HFFc6 (cell line): Measurements from ENCODE around the gene C10orf90. TPM values are rescaled to one million over a fixed set of nuclear protein-coding genes. Genes with fewer than 3 reads are reported as not detected.

ENCODE experiments used
- DNase-seq: peaks from one replicate; pipeline ENCODE4 v3.0.0-alpha.2; 2018
- H3K27ac Mint-ChIP-seq: 2 replicates; pipeline ENCODE4 v1.8.0; 2020; ENCODE audit warnings: mild to moderate bottlenecking, mixed read lengths
- H3K27me3 Mint-ChIP-seq: 2 replicates; pipeline ENCODE4 v1.8.0; 2021; ENCODE audit warnings: mild to moderate bottlenecking, moderate library complexity, mixed read lengths; ENCODE audit not compliant: insufficient read depth
- H3K36me3 Mint-ChIP-seq: 2 replicates; pipeline ENCODE4 v1.8.0; 2021; ENCODE audit warnings: low read depth, mixed read lengths
- H3K4me1 Mint-ChIP-seq: 2 replicates; pipeline ENCODE4 v1.8.0; 2020; ENCODE audit warnings: low read depth, mixed read lengths
- H3K4me3 Mint-ChIP-seq: 2 replicates; pipeline ENCODE4 v1.8.0; 2020; ENCODE audit warnings: mild to moderate bottlenecking, moderate library complexity, mixed read lengths
- H3K9me3 Mint-ChIP-seq: 2 replicates; pipeline ENCODE4 v1.8.0; 2020; ENCODE audit warnings: mild to moderate bottlenecking, mixed read lengths
- CTCF ChIP-seq: fragments of 200-600 bp; sonication (generic); IDR thresholded peaks from 2 replicates; pipeline ENCODE4 v1.5.0; 2021; ENCODE audit warnings: antibody characterized with exemption, mild to moderate bottlenecking
- total RNA-seq, 6 experiments: library from RNA; stranded (reverse); fragmentation: NEBNext Ultra II Directional; extraction: Animal tissue kit (Norgen Biotek cat#: 25700); gene quantifications; 2 replicates in 1 of 6; 3 replicates in 5 of 6; pipeline ENCODE4 v1.2.3, GENCODE V29; 2021

Gene C10orf90
- total RNA-seq, 6 experiments from 2014 or later, result not detected

GRCh38 chr10:126501828-126502227 lies 168.7 kb downstream of the C10orf90 start:
- Mint-ChIP-seq H3K4me3 (no peak overlapping the region), H3K4me1 (peaks cover 13% of the 10 kb centered on the region)

GRCh38 chr10:126500866-126501265 lies 169.6 kb downstream of the C10orf90 start:
- H3K27ac Mint-ChIP-seq, result no peak overlapping the region
- no peaks in the 10 kb centered on the region for H3K36me3 Mint-ChIP-seq
- TF ChIP-seq CTCF, result no peak
- H3K4me1 Mint-ChIP-seq, result peaks cover 13% of the 10 kb centered on the region
- H3K27me3 Mint-ChIP-seq, result peaks cover 2% of the 10 kb centered on the region
- H3K9me3 Mint-ChIP-seq, result no peaks in the 10 kb centered on the region
- no peak overlapping the region for H3K4me3 Mint-ChIP-seq
- peak; percentile 46 for DNase-seq

More at GRCh38 chr10:126501828-126502227, 168.7 kb downstream of the C10orf90 start:
- DNase-seq, result no peak
- no peak for TF ChIP-seq CTCF
- Mint-ChIP-seq H3K27ac (no peak overlapping the region), H3K9me3 (no peaks in the 10 kb centered on the region), H3K36me3 (no peaks in the 10 kb centered on the region), H3K27me3 (peaks cover 3% of the 10 kb centered on the region)

GRCh38 chr10:126500185-126500584 lies 170.3 kb downstream of the C10orf90 start:
- H3K4me1 Mint-ChIP-seq, result peaks cover 13% of the 10 kb centered on the region
- no peak for TF ChIP-seq CTCF
- no peaks in the 10 kb centered on the region for H3K9me3 Mint-ChIP-seq
- no peak overlapping the region for H3K27ac Mint-ChIP-seq
- peaks cover 2% of the 10 kb centered on the region for H3K27me3 Mint-ChIP-seq
- no peaks in the 10 kb centered on the region for H3K36me3 Mint-ChIP-seq
- DNase-seq, result no peak
- H3K4me3 Mint-ChIP-seq, result no peak overlapping the region

GRCh38 chr10:126499744-126500143 lies 170.7 kb downstream of the C10orf90 start:
- Mint-ChIP-seq H3K27ac (no peak overlapping the region), H3K27me3 (peaks cover 2% of the 10 kb centered on the region), H3K4me3 (no peak overlapping the region), H3K4me1 (peaks cover 13% of the 10 kb centered on the region), H3K36me3 (no peaks in the 10 kb centered on the region), H3K9me3 (no peaks in the 10 kb centered on the region)
- no peak for DNase-seq
- no peak for TF ChIP-seq CTCF

GRCh38 chr10:126497672-126498071 lies 172.8 kb downstream of the C10orf90 start:
- Mint-ChIP-seq H3K27me3 (no peaks in the 10 kb centered on the region; the same call in 1 of the 2 replicates), H3K9me3 (no peaks in the 10 kb centered on the region), H3K4me1 (peaks cover 13% of the 10 kb centered on the region), H3K4me3 (no peak overlapping the region), H3K36me3 (no peaks in the 10 kb centered on the region), H3K27ac (no peak overlapping the region)
- no peak for DNase-seq
- TF ChIP-seq CTCF, result no peak
